Measurements from ENCODE around the gene DENND2C. TPM values are rescaled to one million over a fixed set of nuclear protein-coding genes. Genes with fewer than 3 reads are reported as not detected.

Gene DENND2C
- total and polyA plus RNA-seq, 2 donors (not counting 1 experiment from before 2014, with no cell fraction given): 1.3 to 1.7 TPM

GRCh38 chr1:114690148-114690547, 20.3 kb upstream of the DENND2C start:
- no peaks in the 10 kb centered on the region for H3K36me3 ChIP-seq (ENCODE audit: control insufficient read depth, insufficient read depth, low read length)
- H3K9ac ChIP-seq (ENCODE audit: insufficient read depth, low read length): no peak overlapping the region
- no peak overlapping the region for H2AFZ ChIP-seq (ENCODE audit: low read length)
- TF ChIP-seq EZH2 (IDR thresholded peaks at IDR 0.05; ENCODE audit: low read length, missing control alignments) (no peak), CTCF (conservative IDR thresholded peaks at IDR 0.05 in 1 of 2, IDR thresholded peaks at IDR 0.05 in 1 of 2; ENCODE audit: low read depth in 1 of 2, low read length in 2 of 2) (no peak)
- H3K4me2 ChIP-seq (ENCODE audit: extremely low read depth, insufficient read depth, low read length): no peak overlapping the region
- H3K27ac ChIP-seq (ENCODE audit: insufficient read depth, low read length): no peak overlapping the region
- no peaks in the 10 kb centered on the region for H3K79me2 ChIP-seq (ENCODE audit: control insufficient read depth, insufficient read depth, low read length)
- no peaks in the 10 kb centered on the region for H4K20me1 ChIP-seq (ENCODE audit: control insufficient read depth, extremely low read depth, insufficient read depth, low read length)
- H3K27me3 ChIP-seq (ENCODE audit: control insufficient read depth, insufficient read depth, low read length): peaks cover 9% of the 10 kb centered on the region
- no peaks in the 10 kb centered on the region for H3K4me1 ChIP-seq (ENCODE audit: control insufficient read depth, extremely low read depth, insufficient read depth, low read length)
- no peak for DNase-seq (ENCODE audit: low read depth in 2 of 2)
- no peaks in the 10 kb centered on the region for H3K9me3 ChIP-seq (ENCODE audit: control insufficient read depth, insufficient read depth, low read depth, low read length)
- no peak overlapping the region for H3K4me3 ChIP-seq (replicated peaks in 1 of 4; ENCODE audit: control extremely low read depth in 1 of 4, insufficient read depth in 1 of 4, low read depth in 3 of 4, low read length in 4 of 4)

GRCh38 chr1:114688526-114688925, 18.7 kb upstream of the DENND2C start:
- Histone ChIP-seq H3K4me3 (replicated peaks in 1 of 4; ENCODE audit: control extremely low read depth in 1 of 4, insufficient read depth in 1 of 4, low read depth in 3 of 4, low read length in 4 of 4) (no peak overlapping the region), H3K4me1 (ENCODE audit: control insufficient read depth, extremely low read depth, insufficient read depth, low read length) (no peaks in the 10 kb centered on the region), H3K4me2 (ENCODE audit: extremely low read depth, insufficient read depth, low read length) (no peak overlapping the region), H3K27ac (ENCODE audit: insufficient read depth, low read length) (no peak overlapping the region), H3K27me3 (ENCODE audit: control insufficient read depth, insufficient read depth, low read length) (peaks cover 9% of the 10 kb centered on the region), H3K79me2 (ENCODE audit: control insufficient read depth, insufficient read depth, low read length) (no peaks in the 10 kb centered on the region), H3K9ac (ENCODE audit: insufficient read depth, low read length) (no peak overlapping the region), H3K36me3 (ENCODE audit: control insufficient read depth, insufficient read depth, low read length) (no peaks in the 10 kb centered on the region), H2AFZ (ENCODE audit: low read length) (no peak overlapping the region), H4K20me1 (ENCODE audit: control insufficient read depth, extremely low read depth, insufficient read depth, low read length) (no peaks in the 10 kb centered on the region), H3K9me3 (ENCODE audit: control insufficient read depth, insufficient read depth, low read depth, low read length) (no peaks in the 10 kb centered on the region)
- no peak for TF ChIP-seq CTCF (conservative IDR thresholded peaks at IDR 0.05 in 1 of 2, IDR thresholded peaks at IDR 0.05 in 1 of 2; ENCODE audit: low read depth in 1 of 2, low read length in 2 of 2)
- no peak for TF ChIP-seq EZH2 (IDR thresholded peaks at IDR 0.05; ENCODE audit: low read length, missing control alignments)
- no peak for DNase-seq (ENCODE audit: low read depth in 2 of 2)

- Histone ChIP-seq H4K20me1 (ENCODE audit: control insufficient read depth, extremely low read depth, insufficient read depth, low read length) (no peaks in the 10 kb centered on the region), H3K36me3 (ENCODE audit: control insufficient read depth, insufficient read depth, low read length) (no peaks in the 10 kb centered on the region), H3K79me2 (ENCODE audit: control insufficient read depth, insufficient read depth, low read length) (no peaks in the 10 kb centered on the region), H3K9me3 (ENCODE audit: control insufficient read depth, insufficient read depth, low read depth, low read length) (no peaks in the 10 kb centered on the region), H2AFZ (ENCODE audit: low read length) (no peak overlapping the region), H3K27ac (ENCODE audit: insufficient read depth, low read length) (no peak overlapping the region), H3K4me2 (ENCODE audit: extremely low read depth, insufficient read depth, low read length) (no peak overlapping the region), H3K27me3 (ENCODE audit: control insufficient read depth, insufficient read depth, low read length) (peaks cover 9% of the 10 kb centered on the region), H3K9ac (ENCODE audit: insufficient read depth, low read length) (no peak overlapping the region), H3K4me3 (replicated peaks in 1 of 4; ENCODE audit: control extremely low read depth in 1 of 4, insufficient read depth in 1 of 4, low read depth in 3 of 4, low read length in 4 of 4) (no peak overlapping the region), H3K4me1 (ENCODE audit: control insufficient read depth, extremely low read depth, insufficient read depth, low read length) (no peaks in the 10 kb centered on the region)
- no peak for DNase-seq (ENCODE audit: low read depth in 2 of 2)
- no peak for TF ChIP-seq CTCF (conservative IDR thresholded peaks at IDR 0.05 in 1 of 2, IDR thresholded peaks at IDR 0.05 in 1 of 2; ENCODE audit: low read depth in 1 of 2, low read length in 2 of 2)
- TF ChIP-seq EZH2 (IDR thresholded peaks at IDR 0.05; ENCODE audit: low read length, missing control alignments): no peak
Observed at GRCh38 chr1:114685851-114686250, 16.0 kb upstream of the DENND2C start.
